ENCODE data around the gene LGALS8.

LGALS8 gene

GRCh38 chr1:236509647-236510401 is 14.0 kb upstream of the LGALS8 start:
- no peak for DNase-seq

GRCh38 chr1:236511735-236512418 is 11.9 kb upstream of the LGALS8 start:
- DNase-seq = no peak

- DNase-seq = no peak
These were observed 8.9 kb upstream of the LGALS8 start for GRCh38 chr1:236514703-236515442.

- DNase-seq = no peak
These were observed 8.3 kb upstream of the LGALS8 start for GRCh38 chr1:236515443-236515958.

- peak; percentile 72 for DNase-seq
These were observed 6.7 kb upstream of the LGALS8 start for GRCh38 chr1:236516929-236517704.

GRCh38 chr1:236518322-236518721 is 5.5 kb upstream of the LGALS8 start:
- DNase-seq = no peak

- DNase-seq = no peak
These were observed 3.3 kb upstream of the LGALS8 start for GRCh38 chr1:236520445-236521005.

GRCh38 chr1:236522937-236523703 is 662 bp upstream of the LGALS8 start:
- DNase-seq = no peak

- peak; percentile 74 for DNase-seq
These were observed 536 bp downstream of the LGALS8 start for GRCh38 chr1:236524142-236524894.

GRCh38 chr1:236524895-236525184 is 1.1 kb downstream of the LGALS8 start:
- DNase-seq = no peak

GRCh38 chr1:236526079-236526478 is 2.3 kb downstream of the LGALS8 start:
- no peak for DNase-seq

- no peak for DNase-seq
These were observed 6.5 kb downstream of the LGALS8 start for GRCh38 chr1:236530286-236530685.

- no peak for DNase-seq
These were observed 7.2 kb downstream of the LGALS8 start for GRCh38 chr1:236530959-236531358.

GRCh38 chr1:236532850-236533249 is 9.1 kb downstream of the LGALS8 start:
- DNase-seq = no peak

- peak; percentile 16 for DNase-seq
These were observed 10.4 kb downstream of the LGALS8 start for GRCh38 chr1:236534151-236534651.

- DNase-seq = no peak
These were observed 11.4 kb downstream of the LGALS8 start for GRCh38 chr1:236535190-236535589.

GRCh38 chr1:236535662-236536161 is 11.9 kb downstream of the LGALS8 start:
- no peak for DNase-seq

GRCh38 chr1:236536540-236536939 is 12.8 kb downstream of the LGALS8 start:
- DNase-seq = no peak

GRCh38 chr1:236540813-236541465 is 17.2 kb downstream of the LGALS8 start:
- DNase-seq = no peak

- no peak for DNase-seq
These were observed 17.9 kb downstream of the LGALS8 start for GRCh38 chr1:236541710-236542109.
